Peyer's patch (tissue), 4 donors: ENCODE measurements around the gene ADGRD1.

Experiments used
- POLR2A ChIP-seq, 2 donors: fragments of 450-650 bp; IDR thresholded peaks; one replicate each; pipeline ENCODE4 v1.5.1; 2017; ENCODE audit warnings: antibody characterized with exemption in 2 of 2, mild to moderate bottlenecking in 2 of 2, moderate library complexity in 2 of 2
- TF ChIP-seq, protein P1 (sequence below), 6 experiments: fragments of 450-650 bp in 4 of 6; fragments of 200-600 bp in 2 of 6; sonication (generic) in 1 of 6; IDR thresholded peaks; one replicate each; pipeline ENCODE4 v1.5.1; 2017 to 2019; ENCODE audit warnings: antibody characterized with exemption in 6 of 6, mild to moderate bottlenecking in 3 of 6, moderate library complexity in 1 of 6

DNA sequence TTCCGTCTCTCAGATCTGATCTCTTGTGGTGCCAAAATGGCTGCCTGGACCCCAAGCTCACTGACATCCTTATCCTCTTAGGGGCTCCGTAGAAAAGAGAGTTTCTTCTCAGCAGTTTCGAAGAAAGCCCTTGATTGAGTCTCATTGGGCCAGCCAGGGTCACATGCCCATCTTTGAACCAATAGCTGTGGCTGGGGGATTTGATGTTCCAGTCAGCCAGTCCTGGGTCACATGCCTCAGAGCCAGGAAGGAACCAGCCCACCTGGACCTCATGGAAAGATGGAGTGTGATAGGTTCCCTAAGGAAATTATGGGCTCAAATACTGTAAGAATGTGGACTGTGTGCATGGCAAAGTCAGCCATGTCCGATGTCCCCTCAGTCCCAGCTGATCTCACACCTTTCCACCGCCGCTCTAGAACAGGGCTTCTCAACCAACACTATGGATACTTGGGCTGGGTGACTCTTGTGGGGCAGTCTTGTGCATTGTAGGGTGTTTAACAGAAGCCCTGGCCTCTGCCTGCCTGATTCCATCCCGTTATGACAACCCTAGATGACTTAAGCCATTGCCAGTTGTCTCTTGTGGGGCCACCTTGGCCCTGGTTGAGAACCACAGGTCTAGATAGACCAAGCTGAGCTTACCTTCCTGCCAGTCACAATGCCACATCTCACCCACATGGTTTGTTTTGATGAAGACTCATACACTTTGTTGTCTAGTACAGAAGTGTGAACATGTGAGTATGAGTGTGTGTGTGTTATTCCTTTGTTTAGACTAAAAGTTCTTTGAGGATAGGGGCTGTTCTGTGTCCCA, 163.9 kb downstream of the ADGRD1 start:
- TF ChIP-seq POLR2A (IDR thresholded peaks at IDR 0.05) = no peak
- TF ChIP-seq, protein P1, sequence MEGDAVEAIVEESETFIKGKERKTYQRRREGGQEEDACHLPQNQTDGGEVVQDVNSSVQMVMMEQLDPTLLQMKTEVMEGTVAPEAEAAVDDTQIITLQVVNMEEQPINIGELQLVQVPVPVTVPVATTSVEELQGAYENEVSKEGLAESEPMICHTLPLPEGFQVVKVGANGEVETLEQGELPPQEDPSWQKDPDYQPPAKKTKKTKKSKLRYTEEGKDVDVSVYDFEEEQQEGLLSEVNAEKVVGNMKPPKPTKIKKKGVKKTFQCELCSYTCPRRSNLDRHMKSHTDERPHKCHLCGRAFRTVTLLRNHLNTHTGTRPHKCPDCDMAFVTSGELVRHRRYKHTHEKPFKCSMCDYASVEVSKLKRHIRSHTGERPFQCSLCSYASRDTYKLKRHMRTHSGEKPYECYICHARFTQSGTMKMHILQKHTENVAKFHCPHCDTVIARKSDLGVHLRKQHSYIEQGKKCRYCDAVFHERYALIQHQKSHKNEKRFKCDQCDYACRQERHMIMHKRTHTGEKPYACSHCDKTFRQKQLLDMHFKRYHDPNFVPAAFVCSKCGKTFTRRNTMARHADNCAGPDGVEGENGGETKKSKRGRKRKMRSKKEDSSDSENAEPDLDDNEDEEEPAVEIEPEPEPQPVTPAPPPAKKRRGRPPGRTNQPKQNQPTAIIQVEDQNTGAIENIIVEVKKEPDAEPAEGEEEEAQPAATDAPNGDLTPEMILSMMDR (IDR thresholded peaks at IDR 0.05) = no peak
